ENCODE measurements around the gene TAF6.

DNA sequence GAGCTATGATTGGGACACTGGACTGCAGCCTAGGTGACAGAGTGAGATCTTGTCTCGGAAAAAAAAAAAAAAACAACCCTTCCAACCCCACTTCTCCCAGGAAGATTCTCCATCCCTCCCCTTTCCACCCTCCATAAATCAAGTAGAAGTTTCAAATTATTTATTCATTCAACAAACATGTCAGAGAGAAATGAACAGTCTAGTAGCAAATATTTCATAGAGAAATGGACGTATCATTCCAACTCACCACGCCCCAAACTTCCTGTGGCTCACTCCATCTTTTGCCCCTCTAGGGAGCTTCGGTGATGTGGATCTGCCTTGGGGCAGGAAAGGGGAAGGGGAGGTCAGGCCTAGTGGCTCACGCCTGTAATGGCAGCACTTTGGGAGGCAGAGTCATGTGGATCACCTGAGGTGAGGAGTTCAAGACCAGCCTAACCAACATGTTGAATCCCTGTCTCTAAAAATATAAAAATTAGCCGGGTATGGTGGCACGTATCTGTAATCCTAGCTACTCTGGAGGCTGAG lies 40.0 kb upstream of the TAF6 start:
- no peak for TF ChIP-seq POLR2A (IDR thresholded peaks at IDR 0.05; ENCODE audit: low read length)
- TF ChIP-seq RFX5 (IDR thresholded peaks at IDR 0.05), result no peak
- TF ChIP-seq, protein P1, sequence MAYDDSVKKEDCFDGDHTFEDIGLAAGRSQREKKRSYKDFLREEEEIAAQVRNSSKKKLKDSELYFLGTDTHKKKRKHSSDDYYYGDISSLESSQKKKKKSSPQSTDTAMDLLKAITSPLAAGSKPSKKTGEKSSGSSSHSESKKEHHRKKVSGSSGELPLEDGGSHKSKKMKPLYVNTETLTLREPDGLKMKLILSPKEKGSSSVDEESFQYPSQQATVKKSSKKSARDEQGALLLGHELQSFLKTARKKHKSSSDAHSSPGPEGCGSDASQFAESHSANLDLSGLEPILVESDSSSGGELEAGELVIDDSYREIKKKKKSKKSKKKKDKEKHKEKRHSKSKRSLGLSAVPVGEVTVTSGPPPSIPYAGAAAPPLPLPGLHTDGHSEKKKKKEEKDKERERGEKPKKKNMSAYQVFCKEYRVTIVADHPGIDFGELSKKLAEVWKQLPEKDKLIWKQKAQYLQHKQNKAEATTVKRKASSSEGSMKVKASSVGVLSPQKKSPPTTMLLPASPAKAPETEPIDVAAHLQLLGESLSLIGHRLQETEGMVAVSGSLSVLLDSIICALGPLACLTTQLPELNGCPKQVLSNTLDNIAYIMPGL (CRISPR knock-in tag; IDR thresholded peaks at IDR 0.05; ENCODE audit: borderline replicate concordance), result no peak
